ENCODE results near the gene DKK3.

Gene DKK3

DNA sequence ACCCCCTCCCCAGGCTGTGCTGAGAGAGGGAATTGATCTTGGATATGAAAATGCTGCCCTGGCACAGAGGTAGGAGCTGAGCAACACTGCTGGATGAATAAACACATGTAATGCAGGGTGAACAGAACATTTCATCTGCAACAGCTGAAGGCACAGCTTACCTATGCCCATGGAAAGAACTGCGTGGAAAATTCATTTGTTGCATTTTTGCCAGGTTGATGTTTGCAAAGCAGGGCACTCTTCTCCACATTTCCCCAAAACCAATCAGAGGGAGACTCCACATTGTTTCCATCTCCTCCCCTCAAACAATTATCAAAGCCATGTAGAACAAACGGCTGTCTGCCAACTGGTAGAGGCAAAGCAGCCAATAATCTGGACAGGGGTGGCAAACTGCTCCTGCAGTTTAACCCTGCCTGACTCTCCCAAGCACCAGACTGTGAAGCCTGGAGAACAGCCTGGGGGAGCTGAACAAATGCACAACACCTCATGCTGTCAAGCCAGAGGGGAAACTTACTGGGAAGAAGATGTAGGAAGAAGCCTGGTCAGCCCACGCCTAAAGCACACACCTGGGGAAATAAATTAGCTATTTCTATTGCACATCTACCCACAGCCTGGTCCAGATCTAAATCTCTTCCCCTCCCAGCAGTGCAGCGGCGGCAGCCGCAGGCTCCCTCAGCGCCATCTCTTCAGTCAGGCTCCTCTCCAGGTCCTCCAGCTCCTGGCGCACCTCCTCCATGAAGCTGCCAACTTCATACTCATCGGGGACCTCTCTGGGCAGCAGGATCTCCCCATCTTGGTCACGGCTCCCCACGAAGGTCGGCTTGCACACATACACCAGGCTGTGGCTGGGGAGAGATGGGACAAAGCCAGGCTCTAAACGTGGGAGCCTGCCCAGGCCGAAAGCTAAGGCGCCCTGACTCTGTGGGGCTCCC lies 44.3 kb downstream of the DKK3 start:
- no peak for TF ChIP-seq CTCF (IDR thresholded peaks at IDR 0.05; ENCODE audit: borderline replicate concordance, control extremely low read depth, extremely low read depth, insufficient read depth, missing control alignments)
- DNase-seq (ENCODE audit: low spot score) = peak; percentile 13
- in situ Hi-C loops (cut with MboI; ENCODE audit: low sequenced_read_pairs, unreplicated experiment) = loop anchor here (10.0 kb wide), 1 partner anchor 159 kb away; no protein-coding TSS in a partner anchor

DNA sequence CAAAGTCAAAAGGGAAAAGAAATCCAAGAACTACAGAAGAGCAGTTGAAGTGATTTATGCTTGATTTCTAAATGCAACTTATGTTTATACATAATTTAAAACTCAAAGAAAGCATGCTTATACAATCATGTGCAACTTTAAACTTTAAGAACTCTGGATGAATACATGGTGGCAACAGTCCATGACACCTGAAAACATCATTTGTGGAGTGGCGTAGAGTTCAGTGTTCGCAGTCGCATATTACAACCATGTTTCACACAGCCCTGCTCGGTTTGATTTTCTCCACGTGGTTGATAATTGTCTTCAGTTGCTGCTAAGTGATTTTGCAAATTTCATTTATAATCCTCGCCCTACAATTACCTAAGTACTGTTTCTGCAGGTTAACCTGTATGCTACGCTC lies 45.4 kb downstream of the DKK3 start:
- in situ Hi-C loops (cut with MboI; ENCODE audit: low sequenced_read_pairs, unreplicated experiment) = loop anchor here (10.0 kb wide), 1 partner anchor 158 kb away; no protein-coding TSS in a partner anchor
- no peak for DNase-seq (ENCODE audit: low spot score)

DNA sequence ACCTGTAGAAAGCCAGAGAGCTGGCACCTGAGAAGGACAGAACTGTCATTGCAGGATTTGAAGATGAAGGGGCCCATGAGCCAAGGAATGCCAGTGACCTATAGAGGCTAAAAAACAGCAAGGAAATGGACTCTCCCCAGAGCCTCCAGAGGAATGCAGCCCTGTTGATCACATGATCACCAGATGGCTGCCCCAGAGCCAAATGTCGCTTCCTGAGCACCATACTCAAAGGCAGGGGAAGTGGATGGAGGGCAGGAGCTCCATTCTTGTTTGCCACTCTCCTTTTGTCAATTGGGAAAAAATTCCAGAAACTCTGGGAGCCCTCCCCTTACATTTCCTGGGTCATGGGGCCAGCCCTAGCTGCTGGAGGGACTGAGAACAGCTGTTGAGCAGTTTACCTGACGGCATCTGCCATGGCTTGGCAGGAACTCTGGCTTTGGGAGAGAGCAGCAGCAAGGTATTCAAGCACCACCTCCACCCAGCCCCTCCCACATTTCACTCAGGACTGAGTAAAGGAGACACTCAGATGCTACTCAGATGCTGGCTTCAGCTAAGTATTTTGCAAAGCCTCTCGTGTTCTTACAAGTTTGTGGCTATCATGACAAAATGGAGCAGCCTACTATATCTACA lies 46.9 kb downstream of the DKK3 start:
- TF ChIP-seq CTCF (IDR thresholded peaks at IDR 0.05; ENCODE audit: borderline replicate concordance, control extremely low read depth, extremely low read depth, insufficient read depth, missing control alignments) = no peak
- in situ Hi-C loops (cut with MboI; ENCODE audit: low sequenced_read_pairs, unreplicated experiment) = loop anchor here (10.0 kb wide), 1 partner anchor 157 kb away; no protein-coding TSS in a partner anchor
- DNase-seq (ENCODE audit: low spot score) = no peak

More for the DNA sequence above, 45.4 kb downstream of the DKK3 start:
- TF ChIP-seq CTCF (IDR thresholded peaks at IDR 0.05; ENCODE audit: borderline replicate concordance, control extremely low read depth, extremely low read depth, insufficient read depth, missing control alignments) = no peak

DNA sequence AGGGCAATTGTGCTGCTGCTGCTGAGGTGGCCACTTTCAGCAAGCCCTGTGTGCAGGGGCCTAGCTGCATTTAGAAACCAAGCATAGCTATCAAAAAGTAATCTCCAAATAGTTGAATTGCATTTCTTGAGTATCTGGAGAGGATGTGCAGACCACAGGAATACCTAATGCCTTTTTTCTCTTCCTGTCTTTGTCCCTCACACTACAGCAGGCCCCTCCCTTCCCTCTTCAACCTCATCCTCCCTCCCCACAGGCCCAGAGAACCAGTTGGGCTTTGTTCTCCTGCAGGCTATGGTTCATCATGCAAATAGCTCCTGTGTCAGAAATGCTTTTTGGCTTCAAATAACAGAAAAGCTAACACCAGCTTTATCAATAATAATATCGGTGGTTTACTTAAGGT lies 47.7 kb downstream of the DKK3 start:
- DNase-seq (ENCODE audit: low spot score) = no peak
- no peak for TF ChIP-seq CTCF (IDR thresholded peaks at IDR 0.05; ENCODE audit: borderline replicate concordance, control extremely low read depth, extremely low read depth, insufficient read depth, missing control alignments)
- in situ Hi-C loops (cut with MboI; ENCODE audit: low sequenced_read_pairs, unreplicated experiment) = loop anchor here (10.0 kb wide), 1 partner anchor 156 kb away; no protein-coding TSS in a partner anchor

DNA sequence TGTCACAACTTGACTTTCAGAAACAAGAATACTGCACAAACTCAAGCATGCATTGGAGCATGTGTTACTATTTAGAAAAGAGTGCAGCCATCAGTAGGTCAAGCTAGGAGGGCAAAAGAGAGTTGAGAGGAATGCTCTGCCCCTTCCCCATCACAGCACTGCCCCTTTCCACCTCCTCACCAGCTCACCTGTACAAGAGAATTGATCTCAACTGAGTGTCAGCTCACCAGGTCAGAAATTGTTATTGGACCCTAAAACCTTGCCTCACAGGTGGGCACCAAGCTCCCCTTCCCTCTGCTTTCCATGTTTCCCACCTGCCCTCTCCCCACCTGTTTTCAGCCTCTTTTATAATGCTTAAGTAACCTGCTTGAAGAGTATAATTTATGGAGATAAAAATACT lies 48.8 kb downstream of the DKK3 start:
- no peak for DNase-seq (ENCODE audit: low spot score)
- no peak for TF ChIP-seq CTCF (IDR thresholded peaks at IDR 0.05; ENCODE audit: borderline replicate concordance, control extremely low read depth, extremely low read depth, insufficient read depth, missing control alignments)
- in situ Hi-C loops (cut with MboI; ENCODE audit: low sequenced_read_pairs, unreplicated experiment) = no loop called here

GRCh38 chr11:11958403-11959231 lies 49.8 kb downstream of the DKK3 start:
- in situ Hi-C loops (cut with MboI; ENCODE audit: low sequenced_read_pairs, unreplicated experiment) = no loop called here
- no peak for TF ChIP-seq CTCF (IDR thresholded peaks at IDR 0.05; ENCODE audit: borderline replicate concordance, control extremely low read depth, extremely low read depth, insufficient read depth, missing control alignments)
- no peak for DNase-seq (ENCODE audit: low spot score)

All from GM13976 (cell line).